ENCODE data around the gene AKAP9.
"Not testable (repeated sequence)": the region's sequence is repeated elsewhere in the genome, so short reads cannot be mapped to it uniquely, and the experiment has no call there.

The AKAP9 gene

DNA sequence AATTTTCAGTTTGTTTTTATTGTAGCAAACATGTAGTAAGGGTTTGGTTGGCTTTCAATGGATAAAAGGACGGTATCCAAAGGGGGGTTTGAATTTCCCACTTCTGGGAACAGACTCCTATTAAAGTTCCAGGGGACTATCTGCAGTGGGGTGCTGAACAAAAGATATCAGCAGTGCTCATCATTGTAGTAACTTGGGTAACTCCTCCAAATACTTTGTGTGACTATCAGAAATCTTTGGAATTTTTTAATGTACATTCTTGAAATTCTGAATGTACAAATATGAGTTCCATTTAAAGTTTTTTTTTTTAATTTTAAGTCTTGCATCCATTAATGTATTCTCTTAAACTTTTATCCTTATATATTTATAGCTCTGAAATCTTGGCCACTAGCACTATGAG lies 151.5 kb downstream of the AKAP9 start:
- H3K36me3 Mint-ChIP-seq, result peaks cover 11% of the 10 kb centered on the region
- no peak overlapping the region for H3K27ac Mint-ChIP-seq
- H3K27me3 Mint-ChIP-seq, result no peaks in the 10 kb centered on the region
- no peak overlapping the region for H3K4me3 Mint-ChIP-seq
- no peaks in the 10 kb centered on the region for H3K4me1 Mint-ChIP-seq (ENCODE audit: low read depth)
- H3K9me3 Mint-ChIP-seq (ENCODE audit: low read depth), result no peaks in the 10 kb centered on the region

DNA sequence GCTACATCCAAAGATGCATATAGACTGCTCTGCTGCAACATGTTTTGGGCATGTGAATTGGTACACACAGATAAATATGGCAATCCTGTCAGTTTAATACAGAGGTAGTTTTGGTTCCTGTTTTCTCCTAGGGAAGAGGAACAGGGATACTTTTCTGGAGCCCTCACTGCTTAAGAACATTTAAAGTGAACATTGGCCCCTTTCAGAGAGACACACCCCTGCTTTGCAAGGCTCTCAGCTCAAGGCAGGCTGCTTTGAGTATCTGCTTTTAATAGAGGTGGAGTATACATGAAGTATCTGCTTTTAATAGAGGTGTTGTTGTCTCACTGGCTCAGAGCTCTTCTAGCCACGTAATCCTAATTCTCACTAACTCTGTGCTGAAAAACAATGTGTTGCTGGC lies 154.7 kb downstream of the AKAP9 start:
- H3K4me3 Mint-ChIP-seq, result no peak overlapping the region
- H3K27me3 Mint-ChIP-seq, result no peaks in the 10 kb centered on the region
- H3K36me3 Mint-ChIP-seq, result peaks cover 2% of the 10 kb centered on the region
- H3K4me1 Mint-ChIP-seq (ENCODE audit: low read depth), result no peaks in the 10 kb centered on the region
- no peak overlapping the region for H3K27ac Mint-ChIP-seq
- H3K9me3 Mint-ChIP-seq (ENCODE audit: low read depth), result no peaks in the 10 kb centered on the region

DNA sequence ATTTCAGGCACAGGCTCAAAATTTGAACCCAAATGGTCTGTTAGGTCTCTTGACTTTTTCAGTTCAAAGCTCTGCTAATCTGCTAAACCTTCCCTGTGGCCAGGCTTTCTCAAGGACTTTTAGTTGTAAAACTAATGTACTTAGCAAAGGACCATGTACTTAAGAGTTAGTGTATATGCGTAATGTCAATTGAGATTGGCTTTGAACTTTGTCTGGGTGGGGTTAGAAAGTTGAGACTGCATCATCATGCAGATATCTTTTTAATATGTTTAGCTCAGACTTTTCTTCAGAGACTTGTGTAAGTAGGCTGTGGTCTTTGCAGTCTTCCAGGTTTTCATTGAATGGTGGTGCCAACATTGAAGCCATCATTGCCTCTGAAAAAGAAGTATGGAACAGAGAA lies 159.9 kb downstream of the AKAP9 start:
- Mint-ChIP-seq H3K27ac (no peak overlapping the region), H3K36me3 (peaks cover 2% of the 10 kb centered on the region), H3K4me3 (no peak overlapping the region), H3K4me1 (ENCODE audit: low read depth) (no peaks in the 10 kb centered on the region), H3K9me3 (ENCODE audit: low read depth) (no peaks in the 10 kb centered on the region), H3K27me3 (no peaks in the 10 kb centered on the region)

- H3K4me3 Mint-ChIP-seq; H3K27ac Mint-ChIP-seq; H3K9me3 Mint-ChIP-seq (ENCODE audit: low read depth); H3K36me3 Mint-ChIP-seq; H3K27me3 Mint-ChIP-seq; H3K4me1 Mint-ChIP-seq (ENCODE audit: low read depth): not testable (repeated sequence)
Observed at GRCh38 chr7:92102862-92103261, 162.2 kb downstream of the AKAP9 start.

- no peaks in the 10 kb centered on the region for H3K27me3 Mint-ChIP-seq
- peaks cover 3% of the 10 kb centered on the region for H3K36me3 Mint-ChIP-seq
- H3K9me3 Mint-ChIP-seq (ENCODE audit: low read depth), result no peaks in the 10 kb centered on the region
- H3K4me1 Mint-ChIP-seq (ENCODE audit: low read depth), result no peaks in the 10 kb centered on the region
- no peak overlapping the region for H3K4me3 Mint-ChIP-seq
- no peak overlapping the region for H3K27ac Mint-ChIP-seq
Observed at GRCh38 chr7:92108821-92109220, 168.2 kb downstream of the AKAP9 start.

DNA sequence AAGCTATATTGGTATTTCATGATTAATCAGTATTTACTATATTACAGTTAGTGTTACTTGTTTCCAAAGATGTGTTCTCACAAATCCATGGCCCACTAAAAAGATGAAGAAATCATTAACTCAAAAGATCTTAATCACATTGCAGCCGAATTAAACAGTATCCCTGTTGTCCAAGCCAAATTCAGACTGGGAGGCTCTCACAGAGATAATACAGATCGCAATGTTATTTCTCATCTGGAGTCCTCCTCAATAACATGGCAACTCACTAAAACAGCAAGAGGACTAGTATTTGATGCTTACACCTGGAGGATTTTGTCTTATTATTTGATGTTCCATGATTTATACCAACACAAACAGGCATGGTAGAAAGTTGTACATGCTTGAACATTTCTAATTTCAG lies 170.2 kb downstream of the AKAP9 start:
- H3K27ac Mint-ChIP-seq, result no peak overlapping the region
- H3K27me3 Mint-ChIP-seq, result no peaks in the 10 kb centered on the region
- no peaks in the 10 kb centered on the region for H3K4me1 Mint-ChIP-seq (ENCODE audit: low read depth)
- peaks cover 7% of the 10 kb centered on the region for H3K36me3 Mint-ChIP-seq
- H3K9me3 Mint-ChIP-seq (ENCODE audit: low read depth), result no peaks in the 10 kb centered on the region
- H3K4me3 Mint-ChIP-seq, result no peak overlapping the region

DNA sequence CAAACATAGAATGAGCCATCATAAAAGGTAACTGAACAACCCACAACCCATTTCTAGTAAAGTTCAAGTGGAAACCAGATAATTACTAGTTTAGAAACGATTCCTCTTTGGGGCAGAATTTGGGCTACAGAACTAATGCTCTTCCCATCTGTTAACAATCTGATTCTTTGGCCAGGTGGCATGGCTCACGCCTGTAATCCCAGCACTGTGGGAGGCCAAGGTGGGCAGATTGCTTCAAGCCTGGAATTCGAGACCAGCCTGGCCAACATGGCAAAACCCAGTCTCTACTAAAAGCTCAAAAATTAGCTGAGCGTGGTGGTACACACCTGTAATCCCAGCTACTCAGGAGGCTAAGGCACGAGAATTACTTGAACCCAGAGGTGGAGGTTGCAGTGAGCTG lies 175.2 kb downstream of the AKAP9 start:
- Mint-ChIP-seq H3K27me3 (no peaks in the 10 kb centered on the region), H3K4me3 (no peak overlapping the region), H3K36me3 (peaks cover 16% of the 10 kb centered on the region), H3K4me1 (ENCODE audit: low read depth) (peaks cover 2% of the 10 kb centered on the region), H3K27ac (no peak overlapping the region), H3K9me3 (ENCODE audit: low read depth) (no peaks in the 10 kb centered on the region)

DNA sequence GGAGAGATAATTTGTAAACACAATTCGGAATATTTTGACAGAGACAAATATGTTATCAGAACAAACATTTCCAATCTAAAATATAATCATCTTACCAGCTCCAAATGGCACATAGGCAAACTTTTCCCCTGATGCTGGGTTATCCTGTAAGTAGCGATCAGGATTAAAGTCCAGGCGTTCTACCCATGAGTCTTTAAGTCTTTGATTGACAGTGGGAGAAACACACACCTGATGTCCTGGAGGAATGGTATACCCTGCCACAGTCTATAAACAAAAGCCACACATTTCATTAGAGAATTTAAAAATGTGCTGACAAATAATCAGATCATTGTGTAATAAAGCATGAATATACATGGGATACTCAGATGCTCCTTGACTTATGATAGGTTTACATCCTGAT lies 176.3 kb downstream of the AKAP9 start:
- Mint-ChIP-seq H3K4me3 (no peak overlapping the region), H3K4me1 (ENCODE audit: low read depth) (peaks cover 2% of the 10 kb centered on the region), H3K9me3 (ENCODE audit: low read depth) (no peaks in the 10 kb centered on the region)

GRCh38 chr7:92119213-92119759 lies 178.6 kb downstream of the AKAP9 start:
- Mint-ChIP-seq H3K36me3 (peaks cover 39% of the 10 kb centered on the region), H3K27me3 (no peaks in the 10 kb centered on the region), H3K9me3 (ENCODE audit: low read depth) (no peaks in the 10 kb centered on the region), H3K4me1 (ENCODE audit: low read depth) (peaks cover 2% of the 10 kb centered on the region), H3K27ac (no peak overlapping the region), H3K4me3 (no peak overlapping the region)

More for the DNA sequence above, 176.3 kb downstream of the AKAP9 start:
- no peaks in the 10 kb centered on the region for H3K27me3 Mint-ChIP-seq
- H3K27ac Mint-ChIP-seq, result no peak overlapping the region
- peaks cover 24% of the 10 kb centered on the region for H3K36me3 Mint-ChIP-seq

GRCh38 chr7:92121681-92122080 lies 181.0 kb downstream of the AKAP9 start:
- peaks cover 37% of the 10 kb centered on the region for H3K36me3 Mint-ChIP-seq
- no peaks in the 10 kb centered on the region for H3K9me3 Mint-ChIP-seq (ENCODE audit: low read depth)
- H3K4me3 Mint-ChIP-seq, result no peak overlapping the region
- no peak overlapping the region for H3K27ac Mint-ChIP-seq
- peaks cover 2% of the 10 kb centered on the region for H3K4me1 Mint-ChIP-seq (ENCODE audit: low read depth)
- no peaks in the 10 kb centered on the region for H3K27me3 Mint-ChIP-seq

DNA sequence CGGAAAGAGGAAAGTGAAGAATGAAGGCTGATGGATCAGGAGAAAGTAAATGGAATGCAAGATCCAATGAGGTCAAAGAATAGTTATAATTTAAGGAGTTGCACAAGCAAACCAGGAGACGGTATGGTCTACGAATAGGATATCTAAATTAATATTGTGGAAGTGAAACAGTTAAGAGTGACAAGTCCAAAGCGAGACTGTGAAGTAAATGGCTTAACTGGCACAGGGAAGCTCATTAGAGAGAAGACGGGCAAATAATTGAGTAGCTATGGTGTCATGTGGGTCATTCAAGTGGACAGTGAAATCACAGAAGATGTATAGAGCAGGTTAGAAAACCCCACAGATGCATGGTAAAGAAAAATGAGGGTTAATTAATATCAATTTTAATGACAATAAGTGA lies 190.4 kb downstream of the AKAP9 start:
- H3K36me3 Mint-ChIP-seq, result peaks cover 9% of the 10 kb centered on the region
- no peak overlapping the region for H3K4me3 Mint-ChIP-seq
- peaks cover 39% of the 10 kb centered on the region for H3K4me1 Mint-ChIP-seq (ENCODE audit: low read depth)
- no peaks in the 10 kb centered on the region for H3K27me3 Mint-ChIP-seq
- H3K27ac Mint-ChIP-seq, result no peak overlapping the region
- no peaks in the 10 kb centered on the region for H3K9me3 Mint-ChIP-seq (ENCODE audit: low read depth)

DNA sequence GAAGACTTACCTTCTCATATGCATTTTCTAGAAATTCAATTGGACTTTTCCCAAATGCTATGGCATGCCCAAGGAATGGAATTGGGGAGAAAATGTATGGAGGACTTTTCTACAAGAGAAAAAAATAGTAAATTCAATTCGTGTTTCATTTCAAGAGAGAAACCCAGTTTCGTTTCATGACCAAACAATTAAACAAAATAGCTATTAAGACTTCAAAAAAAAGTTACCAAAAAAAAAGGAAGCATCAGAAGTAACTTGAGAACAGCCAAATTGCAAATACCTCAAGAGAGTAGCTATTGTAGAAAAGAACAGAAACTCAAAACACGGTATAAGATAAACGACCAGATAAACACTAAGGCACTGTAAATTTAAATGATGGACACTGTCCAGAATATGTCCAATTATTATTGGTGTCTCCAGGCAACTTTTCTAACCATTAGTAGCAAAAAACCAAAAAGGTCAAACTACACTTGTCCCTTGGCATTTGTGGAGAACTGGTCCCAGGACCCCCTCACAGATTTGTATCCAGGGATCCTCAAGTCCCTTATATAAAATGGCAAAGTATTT lies 191.2 kb downstream of the AKAP9 start:
- H3K36me3 Mint-ChIP-seq, result peaks cover 9% of the 10 kb centered on the region
- H3K27ac Mint-ChIP-seq, result no peak overlapping the region
- H3K27me3 Mint-ChIP-seq, result no peaks in the 10 kb centered on the region
- H3K9me3 Mint-ChIP-seq (ENCODE audit: low read depth), result no peaks in the 10 kb centered on the region
- peak overlapping the region; percentile 59 for H3K4me3 Mint-ChIP-seq
- peaks cover 39% of the 10 kb centered on the region for H3K4me1 Mint-ChIP-seq (ENCODE audit: low read depth)

GRCh38 chr7:92133133-92133736 lies 192.6 kb downstream of the AKAP9 start:
- peak overlapping the region; percentile 100 for H3K27ac Mint-ChIP-seq
- no peaks in the 10 kb centered on the region for H3K27me3 Mint-ChIP-seq
- H3K4me3 Mint-ChIP-seq, result peak overlapping the region; percentile 98
- H3K36me3 Mint-ChIP-seq, result peaks cover 9% of the 10 kb centered on the region
- no peaks in the 10 kb centered on the region for H3K9me3 Mint-ChIP-seq (ENCODE audit: low read depth)
- H3K4me1 Mint-ChIP-seq (ENCODE audit: low read depth), result peaks cover 39% of the 10 kb centered on the region

- no peaks in the 10 kb centered on the region for H3K9me3 Mint-ChIP-seq (ENCODE audit: low read depth)
- H3K36me3 Mint-ChIP-seq, result peaks cover 9% of the 10 kb centered on the region
- peak overlapping the region; percentile 98 for H3K4me3 Mint-ChIP-seq
- peak overlapping the region; percentile 100 for H3K27ac Mint-ChIP-seq
- peaks cover 39% of the 10 kb centered on the region for H3K4me1 Mint-ChIP-seq (ENCODE audit: low read depth)
- no peaks in the 10 kb centered on the region for H3K27me3 Mint-ChIP-seq
Observed at GRCh38 chr7:92133737-92134270, 193.1 kb downstream of the AKAP9 start.

DNA sequence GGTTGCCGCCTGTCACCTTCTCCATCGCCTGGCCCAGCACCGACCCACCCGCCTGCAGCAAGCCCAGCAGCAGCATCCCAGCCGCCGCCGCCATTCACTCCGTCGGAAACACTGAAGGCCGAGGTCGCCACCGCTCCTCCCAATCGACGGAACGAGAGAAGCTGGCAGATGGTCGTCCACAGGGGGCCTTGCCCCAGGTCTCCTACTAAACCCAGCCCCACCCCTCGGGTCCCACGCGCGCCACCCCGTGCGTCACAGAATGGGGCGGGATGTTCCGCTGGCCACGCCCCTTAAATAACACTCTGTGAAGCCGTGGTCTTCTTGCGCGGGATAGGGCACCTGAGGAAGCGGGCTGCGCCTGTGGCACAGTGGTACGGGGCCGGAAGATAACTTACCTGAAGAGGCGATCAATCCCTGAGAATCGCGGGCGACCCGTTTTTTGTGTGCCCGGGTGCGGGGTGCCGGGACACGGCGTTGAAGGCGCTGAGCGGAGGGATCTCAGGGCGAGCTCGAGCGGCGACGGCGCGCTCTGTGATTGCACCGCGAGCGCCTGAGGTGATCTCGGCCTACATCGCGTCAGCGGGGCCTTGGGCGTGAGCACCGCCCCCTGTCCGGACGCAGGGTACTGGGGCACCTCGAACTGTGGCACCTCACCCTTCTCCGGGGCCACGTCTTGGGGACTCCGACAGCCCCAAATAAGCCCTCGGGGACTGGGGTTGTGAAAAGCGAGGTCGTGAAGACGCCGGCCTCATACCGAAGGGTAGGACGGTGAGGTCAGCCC lies 193.8 kb downstream of the AKAP9 start, which contains the start of gene CYP51A1:
Gene CYP51A1, minus strand, starts transcription at position 207 of the 781 bp plus-strand sequence. Its CDS starts 113 bp downstream, at position 94.
- Mint-ChIP-seq H3K4me3 (peak within 1 kb of the TSS; percentile 98), H3K36me3 (peaks cover 10% of the 10 kb centered on the region)

More for the DNA sequence above, 193.8 kb downstream of the AKAP9 start, which contains the start of gene CYP51A1:
- Mint-ChIP-seq H3K4me1 (ENCODE audit: low read depth) (peaks cover 39% of the 10 kb centered on the region), H3K27ac (peak within 1 kb of the TSS; percentile 100), H3K9me3 (ENCODE audit: low read depth) (no peaks in the 10 kb centered on the region), H3K27me3 (no peaks in the 10 kb centered on the region)

All from activated naive CD8-positive, alpha-beta T cell (primary cell).